Activated CD8-positive, alpha-beta memory T cell treated with anti-CD3 and anti-CD28 coated beads for 48 hours (primary cell): ENCODE measurements around the gene CDC42EP3.
A peak's percentile ranks its signal among the peaks of the same experiment; 100 is the strongest.

Experiments used
- DNase-seq, 3 experiments: peaks; one replicate each; pipeline ENCODE4 v3.0.0-alpha.2; 2020; ENCODE audit warnings: low read depth in 2 of 3, low spot score in 2 of 3

The CDC42EP3 gene

GRCh38 chr2:37683921-37684780, 12.7 kb upstream of the CDC42EP3 start:
- DNase-seq = no peak

GRCh38 chr2:37683241-37683640, 11.8 kb upstream of the CDC42EP3 start:
- no peak for DNase-seq

GRCh38 chr2:37682473-37682872, 11.0 kb upstream of the CDC42EP3 start:
- no peak for DNase-seq

- DNase-seq = no peak
Measured at GRCh38 chr2:37681587-37681986, 10.1 kb upstream of the CDC42EP3 start.

GRCh38 chr2:37679072-37679695, 7.7 kb upstream of the CDC42EP3 start:
- no peak for DNase-seq

GRCh38 chr2:37676274-37676673, 4.8 kb upstream of the CDC42EP3 start:
- no peak for DNase-seq

GRCh38 chr2:37674946-37675345, 3.5 kb upstream of the CDC42EP3 start:
- DNase-seq = no peak

- no peak for DNase-seq
Measured at GRCh38 chr2:37672870-37673184, 1.4 kb upstream of the CDC42EP3 start.

- DNase-seq = peak; percentile 38 to 55 (median 38)
Measured at GRCh38 chr2:37672104-37672869, 845 bp upstream of the CDC42EP3 start.

- no peak for DNase-seq
Measured at GRCh38 chr2:37671816-37672103, 318 bp upstream of the CDC42EP3 start.

GRCh38 chr2:37670378-37671008, 949 bp downstream of the CDC42EP3 start:
- no peak for DNase-seq

GRCh38 chr2:37669446-37669845, 2.0 kb downstream of the CDC42EP3 start:
- DNase-seq = no peak

- DNase-seq = no peak
Measured at GRCh38 chr2:37667704-37668103, 3.7 kb downstream of the CDC42EP3 start.

GRCh38 chr2:37666772-37667171, 4.7 kb downstream of the CDC42EP3 start:
- DNase-seq = no peak

GRCh38 chr2:37665604-37666362, 5.7 kb downstream of the CDC42EP3 start:
- no peak for DNase-seq

- no peak for DNase-seq
Measured at GRCh38 chr2:37665043-37665442, 6.4 kb downstream of the CDC42EP3 start.

GRCh38 chr2:37664231-37664643, 7.2 kb downstream of the CDC42EP3 start:
- DNase-seq = no peak

- DNase-seq = no peak
Measured at GRCh38 chr2:37663390-37663789, 8.1 kb downstream of the CDC42EP3 start.

- no peak for DNase-seq
Measured at GRCh38 chr2:37659723-37660122, 11.7 kb downstream of the CDC42EP3 start.

GRCh38 chr2:37658682-37659081, 12.8 kb downstream of the CDC42EP3 start:
- DNase-seq = no peak

- DNase-seq = no peak
Measured at GRCh38 chr2:37657471-37657870, 14.0 kb downstream of the CDC42EP3 start.
